HG03139 (cell line): Measurements from ENCODE around the gene RPL13A.

Experiments
- ATAC-seq: cut with Tn5 transposase; IDR thresholded peaks from one replicate; pipeline ENCODE4 v1.9.1; 2021; ENCODE audit not compliant: unreplicated experiment

Gene RPL13A

GRCh38 chr19:49479975-49480628 is 7.3 kb upstream of the RPL13A start:
- ATAC-seq, result no peak

- no peak for ATAC-seq
Observed at GRCh38 chr19:49481020-49481683, 6.3 kb upstream of the RPL13A start.

GRCh38 chr19:49486232-49486631 is 1.2 kb upstream of the RPL13A start:
- no peak for ATAC-seq

- ATAC-seq, result no peak
Observed at GRCh38 chr19:49486710-49487276, 615 bp upstream of the RPL13A start.

GRCh38 chr19:49488046-49488862 is 846 bp downstream of the RPL13A start:
- ATAC-seq, result no peak

- ATAC-seq, result no peak
Observed at GRCh38 chr19:49488863-49489537, 1.6 kb downstream of the RPL13A start.

- ATAC-seq, result no peak
Observed at GRCh38 chr19:49489601-49490167, 2.3 kb downstream of the RPL13A start.

GRCh38 chr19:49490287-49491029 is 3.0 kb downstream of the RPL13A start:
- no peak for ATAC-seq

- ATAC-seq, result no peak
Observed at GRCh38 chr19:49491030-49491803, 3.8 kb downstream of the RPL13A start.

GRCh38 chr19:49491804-49492572 is 4.6 kb downstream of the RPL13A start:
- ATAC-seq, result no peak

- no peak for ATAC-seq
Observed at GRCh38 chr19:49492573-49493405, 5.4 kb downstream of the RPL13A start.

- ATAC-seq, result no peak
Observed at GRCh38 chr19:49496574-49497008, 9.2 kb downstream of the RPL13A start.

GRCh38 chr19:49497047-49497788 is 9.8 kb downstream of the RPL13A start:
- no peak for ATAC-seq

GRCh38 chr19:49497789-49498103 is 10.3 kb downstream of the RPL13A start:
- no peak for ATAC-seq

- no peak for ATAC-seq
Observed at GRCh38 chr19:49498475-49498874, 11.1 kb downstream of the RPL13A start.

- no peak for ATAC-seq
Observed at GRCh38 chr19:49499030-49499670, 11.7 kb downstream of the RPL13A start.
